Myocyte (in vitro differentiated cells): Measurements from ENCODE around the gene RANBP9. TPM values are rescaled to one million over a fixed set of nuclear protein-coding genes. Genes with fewer than 3 reads are reported as not detected.

Source experiments
- DNase-seq: peaks from one replicate; pipeline ENCODE4 v3.0.0-alpha.2; 2012; ENCODE audit warnings: low read depth
- total RNA-seq: library from RNA; depleted of rRNA; stranded (reverse); fragments of >200 nt; gene quantifications from 2 replicates; pipeline ENCODE4 v1.2.3, GENCODE V29; 2014

The RANBP9 gene
- total RNA-seq, 1 donor from 2014 or later: 38.3 TPM

DNA sequence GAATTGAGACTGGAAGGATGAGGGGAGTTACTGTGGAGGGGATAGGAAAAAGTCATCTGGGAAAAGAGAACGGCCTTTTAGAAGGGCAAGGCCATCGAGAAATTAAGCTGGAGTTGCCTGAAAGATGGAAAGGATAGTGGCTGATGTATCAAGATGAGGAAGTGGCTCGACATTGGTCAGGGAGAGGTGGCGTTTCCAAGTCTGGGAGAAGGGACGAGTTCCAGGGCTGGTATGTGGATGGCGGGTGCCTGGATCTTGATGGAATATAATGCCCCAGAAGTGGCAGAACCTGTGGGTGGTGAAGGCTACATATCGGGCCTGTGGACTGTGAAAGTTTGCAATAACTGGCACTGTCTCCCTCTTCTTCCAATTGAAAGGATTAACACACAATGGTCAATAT lies 139.4 kb downstream of the RANBP9 start:
- no peak for DNase-seq

Other genes starting within 250 kb of the RANBP9 start
- gene GFOD1, start 224.2 kb downstream of the RANBP9 start, total RNA-seq: 2.3 and 2.8 TPM in 2 replicates
- gene SIRT5, start 137.2 kb downstream of the RANBP9 start, total RNA-seq: 5.7 and 6.9 TPM in 2 replicates
- 59.9 and 75.7 TPM in 2 replicates for gene NOL7, start 96.5 kb downstream of the RANBP9 start, total RNA-seq
- gene MCUR1, start 102.7 kb upstream of the RANBP9 start, total RNA-seq: 13.8 and 20.4 TPM in 2 replicates
- gene RNF182, start 213.1 kb upstream of the RANBP9 start, total RNA-seq: 8.1 and 8.8 TPM in 2 replicates